ENCODE results near the gene NDOR1.

DNA sequence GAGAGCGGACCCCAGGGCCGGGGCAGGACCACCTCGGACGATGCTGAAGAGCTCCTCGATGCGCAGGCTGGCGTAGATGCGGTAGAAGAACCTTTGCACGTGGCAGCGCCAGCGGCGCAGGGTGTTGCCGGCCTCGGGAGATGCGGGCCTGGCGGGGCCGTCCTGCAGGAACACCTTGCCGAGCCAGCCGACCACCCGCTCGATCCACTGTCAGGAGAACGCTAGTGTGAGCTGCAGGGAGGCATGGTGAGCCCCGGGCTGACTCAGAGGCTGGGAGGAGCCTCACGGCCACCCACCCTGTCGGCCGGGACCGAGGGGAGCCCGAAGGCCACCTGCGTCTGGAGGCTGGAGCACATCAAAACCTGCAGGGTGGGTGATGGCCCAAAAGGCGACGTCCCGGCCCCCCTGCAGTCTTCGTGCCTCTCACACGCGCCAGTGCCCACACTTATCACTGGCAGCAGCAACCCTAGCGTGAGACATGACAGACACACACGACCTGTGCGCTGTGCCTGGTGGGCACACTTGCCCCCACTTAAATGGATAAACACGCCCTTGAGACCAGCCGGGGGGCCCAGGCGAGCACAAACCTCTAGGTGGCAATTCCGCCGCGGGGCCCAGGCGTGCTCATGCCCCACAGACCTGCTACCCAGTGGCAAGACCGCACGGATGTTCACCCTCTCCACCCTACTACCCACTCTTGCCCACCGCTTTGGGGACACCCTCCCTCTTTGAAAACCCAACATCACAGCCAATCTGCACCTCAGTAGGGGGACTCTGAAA lies 20.4 kb upstream of the NDOR1 start:
- TF ChIP-seq, protein P1, sequence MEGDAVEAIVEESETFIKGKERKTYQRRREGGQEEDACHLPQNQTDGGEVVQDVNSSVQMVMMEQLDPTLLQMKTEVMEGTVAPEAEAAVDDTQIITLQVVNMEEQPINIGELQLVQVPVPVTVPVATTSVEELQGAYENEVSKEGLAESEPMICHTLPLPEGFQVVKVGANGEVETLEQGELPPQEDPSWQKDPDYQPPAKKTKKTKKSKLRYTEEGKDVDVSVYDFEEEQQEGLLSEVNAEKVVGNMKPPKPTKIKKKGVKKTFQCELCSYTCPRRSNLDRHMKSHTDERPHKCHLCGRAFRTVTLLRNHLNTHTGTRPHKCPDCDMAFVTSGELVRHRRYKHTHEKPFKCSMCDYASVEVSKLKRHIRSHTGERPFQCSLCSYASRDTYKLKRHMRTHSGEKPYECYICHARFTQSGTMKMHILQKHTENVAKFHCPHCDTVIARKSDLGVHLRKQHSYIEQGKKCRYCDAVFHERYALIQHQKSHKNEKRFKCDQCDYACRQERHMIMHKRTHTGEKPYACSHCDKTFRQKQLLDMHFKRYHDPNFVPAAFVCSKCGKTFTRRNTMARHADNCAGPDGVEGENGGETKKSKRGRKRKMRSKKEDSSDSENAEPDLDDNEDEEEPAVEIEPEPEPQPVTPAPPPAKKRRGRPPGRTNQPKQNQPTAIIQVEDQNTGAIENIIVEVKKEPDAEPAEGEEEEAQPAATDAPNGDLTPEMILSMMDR (conservative IDR thresholded peaks at IDR 0.05 in 1 of 2, IDR thresholded peaks at IDR 0.05 in 1 of 2; ENCODE audit: extremely low read depth in 1 of 2, insufficient read depth in 1 of 2, low read depth in 1 of 2, low read length in 2 of 2) = no peak
- TF ChIP-seq EZH2 (IDR thresholded peaks at IDR 0.05; ENCODE audit: borderline replicate concordance, low read length) = no peak
